Raji (cell line): ENCODE results near the gene PLS1.

Source experiments
- POLR2A ChIP-seq: IDR thresholded peaks from 2 replicates; pipeline ENCODE4 v1.6.1; 2011; ENCODE audit warnings: low read depth, low read length, control low read depth; ENCODE audit not compliant: insufficient read depth

PLS1 gene

GRCh38 chr3:142588703-142589102 is 7.5 kb upstream of the PLS1 start:
- TF ChIP-seq POLR2A: no peak

- no peak for TF ChIP-seq POLR2A
These were observed 1.1 kb upstream of the PLS1 start for GRCh38 chr3:142595141-142595540.

- no peak for TF ChIP-seq POLR2A
These were observed 627 bp upstream of the PLS1 start for GRCh38 chr3:142595581-142595950.

GRCh38 chr3:142596726-142597088 is 514 bp downstream of the PLS1 start:
- TF ChIP-seq POLR2A: no peak

- TF ChIP-seq POLR2A: no peak
These were observed 1.7 kb downstream of the PLS1 start for GRCh38 chr3:142597906-142598305.

- no peak for TF ChIP-seq POLR2A
These were observed 5.5 kb downstream of the PLS1 start for GRCh38 chr3:142601713-142602112.

- TF ChIP-seq POLR2A: no peak
These were observed 6.6 kb downstream of the PLS1 start for GRCh38 chr3:142602619-142603385.

GRCh38 chr3:142604940-142605339 is 8.7 kb downstream of the PLS1 start:
- no peak for TF ChIP-seq POLR2A

GRCh38 chr3:142608631-142609030 is 12.4 kb downstream of the PLS1 start:
- no peak for TF ChIP-seq POLR2A

- TF ChIP-seq POLR2A: no peak
These were observed 12.9 kb downstream of the PLS1 start for GRCh38 chr3:142609136-142609535.

- TF ChIP-seq POLR2A: no peak
These were observed 15.0 kb downstream of the PLS1 start for GRCh38 chr3:142611206-142611605.

- no peak for TF ChIP-seq POLR2A
These were observed 17.3 kb downstream of the PLS1 start for GRCh38 chr3:142613491-142613890.

- no peak for TF ChIP-seq POLR2A
These were observed 17.9 kb downstream of the PLS1 start for GRCh38 chr3:142614059-142614626.

GRCh38 chr3:142615171-142615570 is 19.0 kb downstream of the PLS1 start:
- no peak for TF ChIP-seq POLR2A

GRCh38 chr3:142618917-142619461 is 22.8 kb downstream of the PLS1 start:
- TF ChIP-seq POLR2A: no peak

- no peak for TF ChIP-seq POLR2A
These were observed 26.2 kb downstream of the PLS1 start for GRCh38 chr3:142622405-142622804.
